ENCODE data around the gene UGT3A1.
"Not testable (repeated sequence)": the region's sequence is repeated elsewhere in the genome, so short reads cannot be mapped to it uniquely, and the experiment has no call there.

Gene UGT3A1

GRCh38 chr5:35987776-35988175 lies 3.4 kb downstream of the UGT3A1 start:
- no peak for DNase-seq (ENCODE audit: low spot score)

DNA sequence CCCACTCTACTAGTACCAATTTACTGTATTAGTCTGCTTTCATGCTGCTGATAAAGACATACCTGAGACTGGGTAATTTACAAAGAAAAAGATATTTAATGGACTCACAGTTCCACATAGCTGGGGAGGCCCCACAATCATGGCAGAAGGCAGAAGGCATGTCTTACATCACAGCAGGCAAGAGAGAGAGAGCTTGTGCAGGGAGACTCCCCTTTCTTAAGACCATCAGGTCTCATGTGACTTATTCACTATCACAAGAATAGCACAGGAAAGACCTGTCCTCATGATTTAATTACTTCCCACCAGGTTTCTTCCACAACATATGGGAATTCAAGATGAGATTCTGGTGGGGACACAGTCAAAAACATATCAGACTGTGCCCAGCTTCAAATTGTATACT lies 11.5 kb downstream of the UGT3A1 start:
- DNase-seq (ENCODE audit: low spot score) = no peak

- DNase-seq (ENCODE audit: low spot score) = not testable (repeated sequence)
Observed at GRCh38 chr5:35976859-35977258, 14.3 kb downstream of the UGT3A1 start.

DNA sequence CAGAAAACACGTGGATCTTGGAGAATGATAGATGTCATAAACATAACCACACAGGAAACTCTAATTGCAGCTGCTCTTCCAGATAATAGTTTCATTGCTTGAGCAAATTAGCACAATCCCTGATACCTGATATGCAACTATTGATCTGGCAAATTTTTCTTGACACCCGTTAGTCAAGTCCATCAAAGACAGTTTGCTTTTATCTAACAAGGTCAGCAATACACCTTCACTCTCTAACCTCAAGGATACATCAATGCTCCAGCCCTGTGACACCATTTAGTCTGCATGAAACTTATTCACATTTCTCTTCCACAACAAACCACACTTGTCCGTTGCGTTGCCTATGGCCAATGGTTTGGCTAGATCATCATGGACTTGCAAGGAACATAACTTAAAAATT lies 16.6 kb downstream of the UGT3A1 start:
- DNase-seq (ENCODE audit: low spot score) = no peak

- no peak for DNase-seq (ENCODE audit: low spot score)
Observed at GRCh38 chr5:35971878-35972210, 19.3 kb downstream of the UGT3A1 start.

DNA sequence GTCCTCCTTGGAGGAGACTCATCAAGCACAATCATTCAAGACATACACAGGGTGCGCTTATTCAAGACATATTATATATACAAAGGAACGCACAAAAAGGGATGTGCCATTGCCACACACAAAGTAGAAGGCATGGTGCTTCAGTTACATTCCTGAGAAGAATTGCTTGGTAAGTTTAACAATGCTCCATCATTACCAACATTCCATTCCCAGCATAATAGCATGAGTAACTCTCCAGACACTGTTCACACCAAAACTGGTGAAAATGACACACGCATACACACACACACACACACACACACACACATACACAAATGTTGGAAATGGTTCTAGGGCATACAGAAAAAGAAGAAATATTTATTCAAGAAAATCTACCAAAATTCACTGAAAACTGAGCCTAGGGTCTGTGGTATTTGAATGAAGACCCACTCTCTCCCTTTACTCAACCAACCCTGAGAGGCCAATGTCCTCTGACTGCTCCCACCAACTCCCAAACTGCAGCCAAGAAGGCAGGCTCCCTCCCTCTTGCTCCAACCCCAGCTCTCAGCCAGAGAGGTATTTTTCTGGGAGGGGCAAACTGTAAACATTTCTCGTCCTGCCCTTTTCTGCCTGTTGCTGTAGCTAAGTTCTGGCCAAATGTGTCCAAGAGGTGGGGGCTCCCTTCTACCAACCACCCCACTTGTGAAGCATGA lies 19.9 kb downstream of the UGT3A1 start:
- no peak for DNase-seq (ENCODE audit: low spot score)

GRCh38 chr5:35963381-35963843 lies 27.8 kb downstream of the UGT3A1 start:
- DNase-seq (ENCODE audit: low spot score) = no peak

GRCh38 chr5:35960328-35960727 lies 30.9 kb downstream of the UGT3A1 start:
- no peak for DNase-seq (ENCODE audit: low spot score)

DNA sequence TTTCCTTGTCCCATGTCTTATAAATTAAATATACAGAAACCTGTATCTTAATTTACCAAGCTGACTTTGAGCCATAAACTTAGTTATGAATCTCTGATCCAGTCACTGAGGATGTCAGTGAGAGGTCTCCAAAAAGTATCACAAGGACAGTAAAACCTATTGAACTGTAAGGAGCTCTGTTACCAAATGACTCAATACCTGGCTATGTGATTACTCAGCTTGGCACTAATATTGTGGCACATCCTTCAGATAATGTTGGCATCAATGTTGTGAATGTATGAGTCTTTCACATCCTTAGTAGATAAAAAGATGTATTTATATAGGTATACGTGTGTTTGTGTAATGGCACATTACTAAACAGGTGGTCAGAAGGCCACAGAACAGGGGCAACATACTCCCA lies 34.8 kb downstream of the UGT3A1 start:
- no peak for DNase-seq (ENCODE audit: low spot score)

GRCh38 chr5:35954175-35954574 lies 37.0 kb downstream of the UGT3A1 start:
- DNase-seq (ENCODE audit: low spot score) = no peak

DNA sequence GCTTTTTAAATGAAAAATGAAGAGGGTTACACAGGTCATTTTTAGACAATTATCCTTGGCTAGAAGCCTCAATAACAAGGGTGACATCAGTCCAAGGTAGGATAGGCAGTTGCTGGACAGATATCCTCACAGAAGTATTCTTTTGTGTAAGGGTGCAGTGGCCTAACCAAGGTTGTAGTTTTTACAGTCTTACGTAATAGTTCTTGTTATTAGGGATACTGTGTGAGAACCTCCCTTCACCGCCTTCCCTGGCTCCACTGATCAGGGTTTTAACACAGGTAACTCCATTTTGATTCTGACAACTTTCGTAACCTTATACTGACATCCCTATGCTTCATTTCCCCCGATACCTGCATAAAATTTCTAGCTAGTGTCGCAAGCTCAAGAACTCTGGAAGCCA lies 44.1 kb downstream of the UGT3A1 start:
- no peak for DNase-seq (ENCODE audit: low spot score)

GRCh38 chr5:35939639-35940038 lies 51.6 kb downstream of the UGT3A1 start:
- DNase-seq (ENCODE audit: low spot score) = no peak

- DNase-seq (ENCODE audit: low spot score) = peak; percentile 78
Observed at GRCh38 chr5:35938568-35939227, 52.5 kb downstream of the UGT3A1 start, which contains the start of gene CAPSL. TSS of gene CAPSL (minus strand) at chr5:35938622. CDS start at chr5:35921120, 17,502 bp downstream.

GRCh38 chr5:35926389-35927051 lies 64.7 kb downstream of the UGT3A1 start:
- no peak for DNase-seq (ENCODE audit: low spot score)

DNA sequence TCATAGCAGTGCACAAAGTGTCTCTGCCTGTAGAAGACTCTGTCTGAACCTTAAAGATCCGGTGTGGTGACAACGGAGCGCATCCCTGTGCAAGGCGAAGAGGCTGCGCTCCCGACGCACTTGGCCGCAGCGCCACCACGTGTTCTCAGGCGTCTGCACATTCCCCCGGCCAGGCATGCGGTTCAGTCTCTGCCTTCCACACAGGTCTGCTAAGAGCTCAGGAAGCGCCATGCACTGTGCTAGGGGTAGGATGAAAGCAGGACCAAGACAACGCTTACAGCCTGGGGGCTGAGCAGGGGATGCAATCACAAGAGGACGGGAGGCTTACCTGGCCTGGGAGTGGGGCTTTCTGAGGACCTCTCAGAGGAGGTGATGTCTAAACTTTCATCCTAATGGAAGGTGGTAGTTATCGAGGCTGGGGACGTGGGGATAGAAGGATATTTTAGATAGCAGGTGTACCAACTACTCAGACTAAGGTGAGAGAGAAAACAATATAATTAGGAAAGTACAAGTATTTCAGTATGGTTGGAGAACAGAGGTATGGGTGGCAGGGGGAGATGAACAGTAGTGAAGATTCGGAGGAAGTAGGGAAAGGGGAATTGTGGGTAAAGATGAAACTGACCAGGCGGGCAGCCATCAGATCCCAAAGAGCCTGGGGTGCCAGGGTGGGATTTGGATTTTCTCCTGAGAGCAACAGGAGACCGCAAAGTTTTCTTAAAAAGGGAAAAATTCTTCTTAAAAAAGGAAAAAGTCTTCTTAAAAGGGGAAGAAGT lies 66.1 kb downstream of the UGT3A1 start:
- peak; percentile 77 for DNase-seq (ENCODE audit: low spot score)

DNA sequence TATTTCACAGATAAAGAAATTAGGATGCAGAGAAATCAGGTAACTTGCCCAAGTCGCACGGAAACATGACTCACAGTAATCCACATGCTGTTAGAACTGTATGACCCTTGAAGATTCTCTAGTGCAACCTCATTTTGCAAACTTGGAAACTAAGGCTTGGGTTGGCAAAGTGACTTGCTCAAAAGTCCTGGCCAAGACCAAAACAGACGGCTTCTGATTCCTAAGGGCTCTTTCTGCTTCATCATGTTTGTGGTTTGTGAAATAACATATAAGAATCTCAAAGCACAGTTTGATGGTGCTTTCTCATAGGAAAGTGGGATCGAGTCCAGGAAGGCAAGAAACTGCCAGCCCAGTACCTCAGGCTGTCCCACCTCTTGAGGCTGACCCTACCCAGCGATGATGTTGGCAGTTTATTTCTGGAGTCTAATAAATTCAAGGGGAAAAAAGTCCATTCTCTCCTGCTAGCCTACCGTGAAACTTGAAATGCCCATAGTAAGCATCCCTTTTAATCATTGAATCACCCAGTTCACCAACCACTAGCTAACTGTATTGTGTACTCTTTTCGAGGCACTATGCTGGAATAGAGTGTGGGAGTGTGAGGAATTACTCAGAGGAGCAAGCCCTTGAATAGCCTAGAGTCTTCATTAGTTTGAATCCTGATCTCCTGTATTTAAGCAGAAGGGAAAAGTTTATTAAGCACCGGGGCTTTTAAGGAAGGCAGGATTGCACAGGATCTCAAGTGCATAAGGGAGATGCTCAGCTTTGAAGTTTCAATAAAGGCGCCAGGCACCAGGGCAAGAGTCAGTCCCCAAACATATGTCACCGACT lies 66.9 kb downstream of the UGT3A1 start:
- no peak for DNase-seq (ENCODE audit: low spot score)

GRCh38 chr5:35922468-35922867 lies 68.7 kb downstream of the UGT3A1 start:
- DNase-seq (ENCODE audit: low spot score) = no peak

GRCh38 chr5:35921930-35922329 lies 69.3 kb downstream of the UGT3A1 start:
- no peak for DNase-seq (ENCODE audit: low spot score)

GRCh38 chr5:35920890-35921289 lies 70.3 kb downstream of the UGT3A1 start:
- no peak for DNase-seq (ENCODE audit: low spot score)

DNA sequence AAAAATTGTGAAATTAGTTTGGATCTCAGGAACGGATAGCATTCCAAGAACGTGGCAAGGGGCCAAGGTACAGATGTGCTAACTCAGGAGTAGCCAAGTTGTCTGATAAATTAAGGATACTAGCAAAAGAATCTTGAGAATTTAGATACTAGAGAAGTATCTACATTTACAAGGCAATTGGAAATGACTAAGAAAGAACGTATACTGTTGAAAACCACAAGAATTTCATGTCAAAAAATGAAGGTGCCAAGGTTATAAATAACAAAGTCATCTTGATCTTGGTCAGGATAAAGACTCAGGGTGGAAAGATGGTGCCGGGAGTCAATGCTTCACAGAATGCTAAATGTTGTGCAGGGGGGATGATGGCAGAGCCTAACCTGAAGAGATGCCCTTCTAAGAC lies 72.0 kb downstream of the UGT3A1 start:
- DNase-seq (ENCODE audit: low spot score) = no peak

DNA sequence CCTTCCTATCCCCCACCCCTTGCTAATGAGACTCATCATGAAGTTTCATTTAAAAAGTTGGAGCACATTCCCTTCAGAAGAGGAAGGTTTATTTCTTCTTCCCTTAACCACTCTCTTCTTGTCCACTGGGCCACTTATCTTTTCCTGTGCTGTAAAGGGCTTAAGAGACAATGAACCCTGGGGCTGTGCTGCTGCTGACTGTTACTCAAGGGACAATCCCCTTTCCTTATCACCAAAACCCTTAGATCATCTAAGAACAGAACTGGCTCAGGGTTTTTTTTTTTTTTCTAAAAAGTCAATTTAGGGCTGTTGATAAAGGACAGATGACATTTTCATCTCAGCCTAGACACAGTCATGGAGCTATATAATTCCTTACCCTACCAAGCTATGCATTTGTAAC lies 82.4 kb downstream of the UGT3A1 start:
- DNase-seq (ENCODE audit: low spot score) = no peak

DNA sequence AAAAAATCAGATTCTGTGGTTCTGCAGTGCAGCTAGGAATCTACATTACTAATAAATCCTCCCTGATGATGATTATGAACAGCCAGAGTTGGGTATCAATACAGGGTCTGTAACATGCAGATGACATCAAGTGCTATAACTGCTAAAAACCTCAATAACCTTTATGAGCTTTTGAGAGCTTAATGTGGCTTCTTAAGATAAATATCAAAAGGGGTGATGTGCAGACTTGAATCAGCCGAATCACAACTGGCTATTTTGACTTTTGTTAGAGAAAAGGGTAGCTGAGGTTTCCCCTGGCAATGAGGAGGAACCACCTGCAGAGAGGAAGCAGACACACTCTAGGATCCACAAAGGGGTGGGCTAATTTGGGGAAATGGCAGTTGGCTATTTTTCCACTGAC lies 83.0 kb downstream of the UGT3A1 start:
- DNase-seq (ENCODE audit: low spot score) = no peak
